ENCODE data around the gene PFKFB3.

The PFKFB3 gene

GRCh38 chr10:6220418-6221191, 17.9 kb downstream of the PFKFB3 start:
- no peak for DNase-seq (ENCODE audit: low spot score)

- no peak for DNase-seq (ENCODE audit: low spot score)
These were observed 18.6 kb downstream of the PFKFB3 start for GRCh38 chr10:6221192-6221940.

GRCh38 chr10:6221971-6222751, 19.4 kb downstream of the PFKFB3 start:
- no peak for DNase-seq (ENCODE audit: low spot score)

GRCh38 chr10:6222755-6223154, 20.0 kb downstream of the PFKFB3 start:
- DNase-seq (ENCODE audit: low spot score): no peak

GRCh38 chr10:6223981-6224380, 21.2 kb downstream of the PFKFB3 start:
- DNase-seq (ENCODE audit: low spot score): no peak

GRCh38 chr10:6224781-6225180, 22.0 kb downstream of the PFKFB3 start:
- DNase-seq (ENCODE audit: low spot score): no peak

GRCh38 chr10:6225263-6225814, 22.6 kb downstream of the PFKFB3 start:
- DNase-seq (ENCODE audit: low spot score): no peak

- DNase-seq (ENCODE audit: low spot score): no peak
These were observed 23.5 kb downstream of the PFKFB3 start for GRCh38 chr10:6226216-6226615.

- no peak for DNase-seq (ENCODE audit: low spot score)
These were observed 24.6 kb downstream of the PFKFB3 start for GRCh38 chr10:6227346-6227745.

- DNase-seq (ENCODE audit: low spot score): no peak
These were observed 25.3 kb downstream of the PFKFB3 start for GRCh38 chr10:6228010-6228511.

GRCh38 chr10:6228647-6229046, 25.9 kb downstream of the PFKFB3 start:
- no peak for DNase-seq (ENCODE audit: low spot score)

GRCh38 chr10:6229290-6229689, 26.6 kb downstream of the PFKFB3 start:
- DNase-seq (ENCODE audit: low spot score): no peak

GRCh38 chr10:6229746-6230145, 27.0 kb downstream of the PFKFB3 start:
- DNase-seq (ENCODE audit: low spot score): no peak

- DNase-seq (ENCODE audit: low spot score): no peak
These were observed 27.6 kb downstream of the PFKFB3 start for GRCh38 chr10:6230315-6230714.

GRCh38 chr10:6231146-6231545, 28.4 kb downstream of the PFKFB3 start:
- DNase-seq (ENCODE audit: low spot score): no peak

GRCh38 chr10:6231730-6232129, 29.0 kb downstream of the PFKFB3 start:
- DNase-seq (ENCODE audit: low spot score): no peak

GRCh38 chr10:6232225-6232807, 29.6 kb downstream of the PFKFB3 start:
- no peak for DNase-seq (ENCODE audit: low spot score)

GRCh38 chr10:6232846-6233724, 30.4 kb downstream of the PFKFB3 start:
- no peak for DNase-seq (ENCODE audit: low spot score)

- DNase-seq (ENCODE audit: low spot score): no peak
These were observed 31.1 kb downstream of the PFKFB3 start for GRCh38 chr10:6233725-6234277.

- DNase-seq (ENCODE audit: low spot score): no peak
These were observed 31.6 kb downstream of the PFKFB3 start for GRCh38 chr10:6234371-6234770.
